Measurements from ENCODE around the gene WWC2.
"Not testable (repeated sequence)": the region's sequence is repeated elsewhere in the genome, so short reads cannot be mapped to it uniquely, and the experiment has no call there.

The WWC2 gene

GRCh38 chr4:183322326-183322725 is 223.3 kb downstream of the WWC2 start, which contains the start of gene CLDN24 (continued):
- TF ChIP-seq, protein P1, sequence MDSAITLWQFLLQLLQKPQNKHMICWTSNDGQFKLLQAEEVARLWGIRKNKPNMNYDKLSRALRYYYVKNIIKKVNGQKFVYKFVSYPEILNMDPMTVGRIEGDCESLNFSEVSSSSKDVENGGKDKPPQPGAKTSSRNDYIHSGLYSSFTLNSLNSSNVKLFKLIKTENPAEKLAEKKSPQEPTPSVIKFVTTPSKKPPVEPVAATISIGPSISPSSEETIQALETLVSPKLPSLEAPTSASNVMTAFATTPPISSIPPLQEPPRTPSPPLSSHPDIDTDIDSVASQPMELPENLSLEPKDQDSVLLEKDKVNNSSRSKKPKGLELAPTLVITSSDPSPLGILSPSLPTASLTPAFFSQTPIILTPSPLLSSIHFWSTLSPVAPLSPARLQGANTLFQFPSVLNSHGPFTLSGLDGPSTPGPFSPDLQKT (IDR thresholded peaks at IDR 0.05; ENCODE audit: borderline replicate concordance, low read depth, low read length): no peak
- no peak for TF ChIP-seq ZNF654 (tag by site-specific recombination; IDR thresholded peaks at IDR 0.05; ENCODE audit: low read depth)
- TF ChIP-seq ZBTB7A (tag by site-specific recombination; IDR thresholded peaks at IDR 0.05; ENCODE audit: low read depth): no peak
- TF ChIP-seq ZNF19 (tag by site-specific recombination; IDR thresholded peaks at IDR 0.05; ENCODE audit: low read depth): no peak

DNA sequence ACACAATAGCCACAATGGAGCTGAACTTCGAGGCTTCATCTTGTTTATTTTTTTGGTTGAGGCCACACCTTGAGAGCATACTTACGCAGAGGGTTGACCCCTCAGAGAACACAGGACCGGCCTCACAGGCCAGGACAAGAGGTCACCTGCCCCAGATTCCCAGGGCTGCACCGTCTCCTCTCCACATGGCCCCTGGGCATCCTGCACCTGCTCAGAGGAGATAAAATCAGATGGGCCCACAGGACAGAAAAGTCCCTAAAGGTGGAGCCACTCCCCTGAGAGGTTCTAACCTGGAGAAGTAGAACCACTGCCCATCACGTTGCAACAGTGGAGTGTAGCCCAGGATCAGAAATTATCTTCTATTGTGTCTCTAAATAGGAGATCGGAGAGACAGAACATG is 224.2 kb downstream of the WWC2 start:
- H3K4me3 ChIP-seq (ENCODE audit: low read depth, low read length): no peak overlapping the region
- no peaks in the 10 kb centered on the region for H3K4me1 ChIP-seq (ENCODE audit: control insufficient read depth, insufficient read depth, low read length)
- TF ChIP-seq, protein P2, sequence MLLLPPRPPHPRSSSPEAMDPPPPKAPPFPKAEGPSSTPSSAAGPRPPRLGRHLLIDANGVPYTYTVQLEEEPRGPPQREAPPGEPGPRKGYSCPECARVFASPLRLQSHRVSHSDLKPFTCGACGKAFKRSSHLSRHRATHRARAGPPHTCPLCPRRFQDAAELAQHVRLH (tag by site-specific recombination; IDR thresholded peaks at IDR 0.05): no peak
- TF ChIP-seq ZNF777 (tag by site-specific recombination; IDR thresholded peaks at IDR 0.05; ENCODE audit: borderline replicate concordance): no peak
- no peak for TF ChIP-seq ZNF621 (tag by site-specific recombination; IDR thresholded peaks at IDR 0.05)
- no peak for TF ChIP-seq ZNF121 (tag by site-specific recombination; IDR thresholded peaks at IDR 0.05)
- TF ChIP-seq ZNF211 (tag by site-specific recombination; IDR thresholded peaks at IDR 0.05; ENCODE audit: low read depth): no peak
- TF ChIP-seq ZNF155 (tag by site-specific recombination; IDR thresholded peaks at IDR 0.05): no peak
- TF ChIP-seq ZNF324 (tag by site-specific recombination; IDR thresholded peaks at IDR 0.05): no peak
- no peak for TF ChIP-seq ZNF843 (tag by site-specific recombination; IDR thresholded peaks at IDR 0.05)
- no peak for TF ChIP-seq ZNF629 (tag by site-specific recombination; IDR thresholded peaks at IDR 0.05)
- TF ChIP-seq ZNF677 (tag by site-specific recombination; IDR thresholded peaks at IDR 0.05): no peak
- TF ChIP-seq EGR2 (tag by site-specific recombination; IDR thresholded peaks at IDR 0.05; ENCODE audit: low read depth): no peak
- TF ChIP-seq ZNF488 (tag by site-specific recombination; IDR thresholded peaks at IDR 0.05): no peak
- TF ChIP-seq ZNF248 (tag by site-specific recombination; IDR thresholded peaks at IDR 0.05): no peak
- no peak for TF ChIP-seq ZNF692 (tag by site-specific recombination; IDR thresholded peaks at IDR 0.05)
- TF ChIP-seq SP7 (tag by site-specific recombination; IDR thresholded peaks at IDR 0.05): no peak
- H3K9me3 ChIP-seq (ENCODE audit: control insufficient read depth, insufficient read depth, low read depth, low read length): no peaks in the 10 kb centered on the region
- ChIA-PET POLR2A (no interaction called here), CTCF (no interaction called here)
- no peak overlapping the region for H3K27ac ChIP-seq (ENCODE audit: extremely low read depth, low read depth, low read length)
- H3K36me3 ChIP-seq (ENCODE audit: control insufficient read depth in 2 of 2, insufficient read depth in 1 of 2, low read length in 2 of 2): peaks cover 0 to 4% of the 10 kb centered on the region in 2 experiments; a peak in 1 of 3 replicates

DNA sequence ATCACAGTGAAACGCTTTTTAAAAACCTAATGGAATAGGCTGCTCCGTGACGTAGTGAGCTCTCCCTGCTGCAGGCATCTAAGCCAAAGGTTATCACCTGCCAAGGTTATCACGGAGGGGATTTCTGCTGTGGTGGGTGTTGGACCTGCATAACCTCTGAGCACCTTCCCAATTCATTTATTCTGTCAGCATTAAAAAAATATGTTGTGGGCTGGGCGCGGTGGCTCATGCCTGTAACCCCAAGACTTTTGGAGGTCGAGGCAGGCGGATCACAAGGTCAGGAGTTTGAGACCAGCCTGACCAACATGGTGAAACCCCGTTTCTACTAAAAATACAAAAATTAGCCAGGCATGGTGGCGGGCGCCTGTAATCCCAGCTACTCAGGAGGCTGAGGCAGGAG is 225.0 kb downstream of the WWC2 start:
- H3K4me3 ChIP-seq (ENCODE audit: low read depth, low read length); H3K4me1 ChIP-seq (ENCODE audit: control insufficient read depth, insufficient read depth, low read length); H3K9me3 ChIP-seq (ENCODE audit: control insufficient read depth, insufficient read depth, low read depth, low read length); POLR2A ChIA-PET; H3K36me3 ChIP-seq (ENCODE audit: control insufficient read depth in 2 of 2, insufficient read depth in 1 of 2, low read length in 2 of 2); H3K27ac ChIP-seq (ENCODE audit: extremely low read depth, low read depth, low read length); CTCF ChIA-PET: not testable (repeated sequence)
